Gastroesophageal sphincter (tissue), 4 donors: ENCODE measurements around the gene PRR5L. TPM values are rescaled to one million over a fixed set of nuclear protein-coding genes. Genes with fewer than 3 reads are reported as not detected.
A peak's percentile ranks its signal among the peaks of the same experiment; 100 is the strongest.

Experiments
- ATAC-seq: fragments of 150-250 bp; one replicate; pipeline ENCODE4 v1.9.1; 2016; ENCODE audit warnings: mild to moderate bottlenecking, moderate library complexity
- H3K27ac ChIP-seq, 4 donors: fragments of 200-600 bp; sonication (generic) in 3 of 4; 1 replicate in 3 of 4; 2 replicates in 1 of 4; pipeline ENCODE4 v1.5.1; 2016 to 2019
- H3K27me3 ChIP-seq: fragments of 200-600 bp; sonication (generic); one replicate; pipeline ENCODE4 v1.5.1; 2019
- H3K36me3 ChIP-seq, 2 donors: fragments of 200-600 bp; sonication (generic); one replicate each; pipeline ENCODE4 v1.5.1; 2019; ENCODE audit warnings: control low read depth in 1 of 2
- H3K4me1 ChIP-seq, 3 donors: fragments of 200-600 bp; sonication (generic); 1 replicate in 2 of 3; 2 replicates in 1 of 3; pipeline ENCODE4 v1.5.1; 2016 to 2019; ENCODE audit warnings: control low read depth in 2 of 3
- H3K4me3 ChIP-seq, 2 donors: fragments of 200-600 bp; sonication (generic); one replicate each; pipeline ENCODE4 v1.5.1; 2019; ENCODE audit warnings: mild to moderate bottlenecking in 1 of 2, moderate library complexity in 1 of 2
- H3K9me3 ChIP-seq, 3 donors: fragments of 200-600 bp; sonication (generic); one replicate each; pipeline ENCODE4 v1.5.1; 2017 to 2019; ENCODE audit warnings: control low read depth in 2 of 3
- CTCF ChIP-seq, 4 experiments: fragments of 200-600 bp in 2 of 4; fragments of 450-650 bp in 2 of 4; sonication (generic) in 1 of 4; IDR thresholded peaks; one replicate each; pipeline ENCODE4 v1.5.1; 2017 to 2019; ENCODE audit warnings: antibody characterized with exemption in 4 of 4, mild to moderate bottlenecking in 2 of 4, moderate library complexity in 2 of 4
- EP300 ChIP-seq: sonication (generic); formaldehyde crosslinking; IDR thresholded peaks from one replicate; pipeline ENCODE4 v1.6.1; 2017; ENCODE audit warnings: antibody characterized with exemption, mild to moderate bottlenecking
- POLR2A ChIP-seq, 2 donors: fragments of 450-650 bp; IDR thresholded peaks; one replicate each; pipeline ENCODE4 v1.6.1; 2017; ENCODE audit warnings: antibody characterized with exemption in 2 of 2, mild to moderate bottlenecking in 2 of 2, moderate library complexity in 1 of 2
- POLR2AphosphoS5 ChIP-seq: sonication (generic); formaldehyde crosslinking; IDR thresholded peaks from one replicate; pipeline ENCODE4 v1.6.1; 2017; ENCODE audit warnings: antibody characterized with exemption
- WGBS, 2 donors: methylation state at CpG; one replicate each; pipeline ENCODE4 v1.1.5; 2018; ENCODE audit warnings: low coverage in 1 of 2; 5-methylcytosine and 5-hydroxymethylcytosine counted together
- total RNA-seq, 4 donors: library from RNA; depleted of rRNA; stranded (reverse); fragments of >200 nt; gene quantifications; one replicate each; pipeline ENCODE4 v1.1.0, GENCODE V29; 2016

Gene PRR5L
- total RNA-seq, 4 donors from 2014 or later, result 2.8 to 9.7 (median 7.5) TPM

GRCh38 chr11:36373016-36374010, 77.2 kb downstream of the PRR5L start:
- H3K4me1 ChIP-seq, result peaks cover 0 to 26% (median 0%) of the 10 kb centered on the region in 3 donors
- WGBS, 2 donors, result 68 to 69% methylated on average over 3 to 6 of the region's 6 CpGs
- H3K36me3 ChIP-seq, result no peaks in the 10 kb centered on the region
- no peaks in the 10 kb centered on the region for H3K9me3 ChIP-seq
- no peak for TF ChIP-seq EP300
- ATAC-seq, result no peak
- H3K27me3 ChIP-seq, result peaks cover 68% of the 10 kb centered on the region
- no peak overlapping the region for H3K27ac ChIP-seq
- no peak overlapping the region for H3K4me3 ChIP-seq

GRCh38 chr11:36374726-36375125, 78.6 kb downstream of the PRR5L start:
- Histone ChIP-seq H3K4me3 (no peak overlapping the region), H3K27ac (no peak overlapping the region), H3K4me1 (peaks cover 0 to 26% (median 0%) of the 10 kb centered on the region in 3 donors), H3K27me3 (peaks cover 78% of the 10 kb centered on the region), H3K36me3 (no peaks in the 10 kb centered on the region), H3K9me3 (no peaks in the 10 kb centered on the region)
- no peak for TF ChIP-seq CTCF (IDR thresholded peaks at IDR 0.05)
- no peak for TF ChIP-seq POLR2A (IDR thresholded peaks at IDR 0.05)
- no peak for TF ChIP-seq EP300
- no peak for TF ChIP-seq POLR2AphosphoS5
- ATAC-seq, result no peak
- 39 to 63% methylated on average over 2 to 3 of the region's 4 CpGs for WGBS, 2 donors

GRCh38 chr11:36375353-36376008, 79.4 kb downstream of the PRR5L start:
- Histone ChIP-seq H3K27ac (no peak overlapping the region), H3K9me3 (no peaks in the 10 kb centered on the region), H3K4me1 (peaks cover 0 to 26% (median 0%) of the 10 kb centered on the region in 3 donors), H3K36me3 (no peaks in the 10 kb centered on the region), H3K27me3 (peaks cover 76% of the 10 kb centered on the region), H3K4me3 (peak overlapping the region in 1 of 2 donors; percentile 58)
- 49 to 57% methylated on average over 4 to 8 of the region's 9 CpGs for WGBS, 2 donors
- no peak for ATAC-seq
- TF ChIP-seq POLR2A (IDR thresholded peaks at IDR 0.05) (no peak), CTCF (IDR thresholded peaks at IDR 0.05) (no peak), EP300 (no peak), POLR2AphosphoS5 (no peak)

- peak overlapping the region in 2 of 4 donors; percentile 38 to 64 for H3K27ac ChIP-seq
Observed at GRCh38 chr11:36376009-36376887, 80.2 kb downstream of the PRR5L start.

More at GRCh38 chr11:36376009-36376887, 80.2 kb downstream of the PRR5L start:
- TF ChIP-seq EP300, result no peak
- TF ChIP-seq POLR2AphosphoS5, result no peak
- TF ChIP-seq CTCF (IDR thresholded peaks at IDR 0.05), result no peak
- TF ChIP-seq POLR2A (IDR thresholded peaks at IDR 0.05), result no peak
- Histone ChIP-seq H3K36me3 (no peaks in the 10 kb centered on the region), H3K4me3 (peak overlapping the region; percentile 44 to 58), H3K9me3 (no peaks in the 10 kb centered on the region), H3K27me3 (peaks cover 72% of the 10 kb centered on the region), H3K4me1 (peaks cover 0 to 26% (median 0%) of the 10 kb centered on the region in 3 donors)
- ATAC-seq, result no peak
- WGBS, 2 donors, result 1 to 2% methylated on average over 21 to 45 of the region's 55 CpGs
